NCI-H82 (cell line): ENCODE data around the gene LTN1.
"Not testable (repeated sequence)": the region's sequence is repeated elsewhere in the genome, so short reads cannot be mapped to it uniquely, and the experiment has no call there.

ENCODE experiments used
- DNase-seq: peaks from one replicate; lab custom pipeline; 2025; lab: John Stamatoyannopoulos, UW

Gene LTN1

DNA sequence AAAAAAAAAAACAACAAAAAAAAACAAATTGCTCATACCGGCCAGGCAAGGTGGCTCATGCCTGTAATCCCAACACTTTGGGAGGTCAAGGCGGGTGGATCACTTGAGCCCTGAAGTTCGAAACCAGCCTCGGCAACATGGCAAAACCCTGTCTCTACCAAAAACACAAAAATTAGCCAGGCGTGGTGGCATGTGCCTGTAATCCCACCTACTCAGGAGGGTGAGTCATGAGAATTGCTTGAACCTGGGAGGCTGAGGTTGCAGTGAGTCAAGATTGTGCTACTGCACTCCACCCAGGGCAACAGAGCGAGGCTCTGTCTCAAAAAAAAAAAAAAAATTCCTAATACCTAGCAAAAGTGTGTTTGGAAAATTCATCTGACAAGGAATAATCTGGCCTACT lies 4.5 kb downstream of the LTN1 start:
- not testable (repeated sequence) for DNase-seq

DNA sequence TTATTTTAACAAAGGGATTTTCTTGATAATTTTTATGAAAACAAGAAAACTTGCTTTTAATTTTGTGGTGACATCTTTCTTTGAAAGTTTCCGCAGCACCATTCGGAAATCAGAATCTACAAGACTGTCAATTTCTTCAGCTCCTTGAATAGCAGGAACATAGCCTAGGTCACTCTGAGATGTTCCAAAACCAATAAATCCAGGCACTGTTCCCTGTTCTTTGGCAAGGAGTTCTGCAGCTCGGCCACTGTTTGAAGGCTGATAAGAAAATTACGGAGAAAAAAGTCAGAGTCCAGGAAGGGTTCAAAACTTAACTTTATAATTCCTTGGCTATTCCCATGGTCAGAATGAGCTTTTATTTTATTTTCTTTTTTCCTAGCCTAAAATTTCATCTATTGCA lies 6.0 kb downstream of the LTN1 start:
- DNase-seq, result no peak

DNA sequence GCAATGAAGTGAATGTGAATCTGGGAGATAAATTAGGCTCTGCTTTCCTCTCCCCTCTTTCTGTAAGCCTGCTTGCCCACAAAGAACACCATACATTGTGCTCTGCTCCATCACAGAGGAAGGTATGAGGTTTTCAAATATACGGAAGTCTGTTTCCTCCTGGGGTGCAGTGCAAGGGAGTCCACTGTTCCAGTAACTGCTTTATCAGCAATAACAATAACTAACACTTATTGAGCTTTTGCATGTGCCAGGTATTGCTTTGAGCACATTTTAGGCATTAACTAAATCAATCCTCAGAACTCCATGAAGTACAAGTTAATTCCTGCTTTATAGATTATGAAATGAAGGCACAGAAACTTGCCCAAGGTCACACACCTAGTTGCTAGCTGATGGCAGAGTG lies 10.0 kb downstream of the LTN1 start:
- DNase-seq, result no peak

DNA sequence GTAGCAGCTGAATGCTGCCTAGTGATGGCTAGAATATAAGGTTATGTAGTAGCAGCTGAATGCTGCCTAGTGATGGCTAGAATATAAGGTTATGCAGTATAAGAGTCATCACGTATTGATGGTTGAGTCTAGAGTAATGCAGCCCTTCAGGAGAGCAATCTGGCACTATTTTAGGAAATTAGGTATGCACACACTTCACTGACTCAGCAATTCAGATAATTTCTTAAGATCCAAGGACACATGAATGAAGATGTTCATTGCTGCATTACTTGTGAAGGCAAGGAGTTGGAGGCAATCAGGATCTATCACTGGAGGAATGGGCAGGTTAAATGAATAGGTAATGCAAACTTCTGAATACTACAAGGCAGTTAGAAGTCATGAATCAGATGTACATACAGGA lies 13.6 kb downstream of the LTN1 start:
- no peak for DNase-seq

DNA sequence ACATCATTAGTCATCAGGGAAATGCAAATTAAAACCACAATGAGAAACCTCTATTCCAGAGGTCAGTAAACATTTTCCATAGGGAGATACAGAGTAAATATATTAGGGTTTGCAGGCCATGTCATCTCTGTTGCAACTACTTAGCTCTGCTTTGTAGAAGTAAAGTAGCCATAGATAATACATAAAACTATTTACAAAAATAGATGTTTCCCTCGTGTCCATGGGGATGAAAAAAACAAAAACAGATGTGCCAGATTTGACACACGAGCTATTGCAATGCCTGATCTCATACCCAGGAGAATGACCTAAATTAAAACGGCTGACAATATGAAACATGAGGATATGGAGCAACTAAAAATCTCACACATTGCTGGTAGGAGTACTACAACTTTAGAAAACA lies 17.3 kb downstream of the LTN1 start:
- no peak for DNase-seq

DNA sequence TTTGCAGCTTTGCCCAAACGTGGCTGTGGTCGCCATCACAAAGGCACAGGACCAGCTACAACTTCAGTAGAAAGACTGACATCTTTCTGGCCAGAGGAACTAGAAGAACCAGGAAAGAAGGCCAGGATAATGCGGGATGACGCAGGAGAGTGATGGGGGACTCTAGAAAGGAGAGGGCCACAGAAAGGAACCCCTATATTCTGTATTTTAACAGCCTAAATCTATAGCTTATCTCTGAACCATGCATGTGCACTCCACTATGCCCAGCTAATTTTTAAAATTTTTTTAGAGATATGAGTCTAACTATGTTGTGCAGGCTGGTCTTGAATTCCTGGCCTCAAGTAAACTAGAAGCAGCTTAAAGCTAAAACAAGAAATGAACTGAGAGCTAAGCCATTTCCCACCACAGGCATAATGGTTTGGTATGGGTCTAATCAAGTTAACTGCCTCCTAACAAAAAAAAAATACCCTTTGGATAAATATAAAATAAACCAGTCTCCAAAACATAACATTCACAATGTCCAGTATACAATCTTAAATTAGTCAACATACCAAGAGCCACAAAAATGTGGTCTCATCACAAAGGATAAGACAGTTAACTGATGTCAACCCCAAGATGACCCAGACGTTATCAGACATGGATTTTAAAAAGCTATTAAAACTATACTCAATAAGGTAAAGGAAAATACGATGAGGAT lies 18.0 kb downstream of the LTN1 start:
- DNase-seq, result no peak

DNA sequence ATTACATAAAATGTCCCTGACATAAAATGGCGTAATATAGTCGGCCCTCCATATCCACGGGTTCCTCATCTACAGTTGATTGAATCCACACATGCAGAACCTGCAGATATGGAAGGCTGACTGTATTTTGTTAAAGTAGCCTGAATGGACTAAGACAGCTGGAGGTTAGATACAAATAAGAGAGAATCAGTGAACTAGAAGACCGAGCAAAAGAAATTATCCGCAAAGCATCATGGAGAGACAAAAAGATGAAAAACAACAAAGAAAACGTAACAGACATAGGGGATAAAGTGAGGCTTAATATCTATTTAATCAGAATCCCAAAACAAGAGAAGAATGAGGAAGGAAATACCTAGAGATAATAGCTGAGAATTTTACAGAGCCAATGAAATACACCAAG lies 20.3 kb downstream of the LTN1 start:
- no peak for DNase-seq

DNA sequence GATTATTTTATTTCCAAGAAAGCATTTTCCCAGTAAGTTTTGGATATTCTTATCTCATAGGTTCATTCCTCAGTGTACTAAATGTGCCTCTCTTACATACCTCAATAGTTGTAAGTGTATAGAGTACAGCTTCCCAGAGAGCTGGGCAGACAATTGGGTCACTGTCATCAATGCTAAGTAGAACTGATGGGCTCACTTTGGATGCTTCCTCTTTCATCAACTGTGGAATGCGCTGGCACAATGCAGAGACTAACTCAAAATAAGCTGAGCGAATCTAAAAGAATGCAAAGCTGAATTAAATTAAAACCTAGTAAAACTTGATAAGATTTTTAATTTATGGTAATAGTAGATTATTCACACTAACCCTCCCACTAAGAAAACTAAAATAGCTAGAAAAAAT lies 21.5 kb downstream of the LTN1 start:
- DNase-seq, result no peak

DNA sequence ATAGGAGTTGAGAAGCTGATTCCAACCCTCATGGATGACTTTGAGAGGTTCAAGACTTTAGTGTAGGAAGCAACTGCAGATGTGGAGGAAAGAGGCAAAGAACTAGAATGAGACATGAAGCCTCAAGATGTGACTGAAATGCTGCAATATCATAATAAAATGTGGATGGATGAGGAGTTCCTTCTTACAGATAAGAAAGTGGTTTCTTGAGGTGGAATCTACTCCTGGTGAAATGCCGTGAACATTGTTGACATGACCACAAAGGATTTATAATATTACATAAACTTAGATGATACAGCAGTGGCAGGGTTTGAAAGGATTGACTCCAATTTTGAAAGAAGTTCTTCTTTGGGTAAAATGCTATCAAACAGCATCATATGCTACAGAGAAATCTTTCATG lies 28.8 kb downstream of the LTN1 start:
- no peak for DNase-seq

DNA sequence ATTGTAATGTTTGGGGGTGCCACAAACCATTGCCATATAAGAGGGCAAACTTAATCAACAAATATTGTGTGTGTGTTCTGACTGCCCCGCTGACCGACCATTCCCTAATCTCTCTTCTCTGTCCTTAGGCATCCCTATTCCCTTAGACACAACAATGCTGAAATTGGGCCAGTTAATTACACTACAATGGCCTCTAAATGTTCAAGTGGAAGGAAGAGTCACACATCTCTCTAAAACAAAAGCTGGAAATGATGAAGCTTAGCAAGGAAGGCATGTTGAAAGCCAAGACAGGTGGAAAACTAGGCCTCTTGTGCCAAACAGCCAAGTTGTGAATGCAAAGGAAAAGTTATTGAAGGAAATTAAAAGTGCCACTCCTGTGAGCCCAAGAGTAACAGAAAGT lies 30.2 kb downstream of the LTN1 start:
- DNase-seq, result no peak

DNA sequence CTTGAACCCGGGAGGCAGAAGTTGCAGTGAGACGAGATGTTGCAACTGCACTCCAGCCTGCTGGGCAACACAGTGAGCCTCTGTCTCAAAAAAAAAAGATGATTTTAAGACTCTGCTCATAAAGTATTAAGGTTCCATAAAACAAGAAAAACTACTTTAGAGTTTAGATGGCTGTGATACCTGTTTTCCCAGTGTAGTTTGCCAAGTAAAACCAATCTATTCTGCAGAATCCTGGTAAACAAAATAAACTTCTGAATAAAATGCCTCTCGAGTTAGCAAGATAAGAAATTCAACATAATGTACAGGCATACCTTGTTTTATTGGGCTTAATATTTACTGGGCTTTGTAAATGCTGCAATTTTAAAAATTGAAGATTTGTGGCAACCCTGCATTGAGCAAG lies 30.8 kb downstream of the LTN1 start:
- no peak for DNase-seq

DNA sequence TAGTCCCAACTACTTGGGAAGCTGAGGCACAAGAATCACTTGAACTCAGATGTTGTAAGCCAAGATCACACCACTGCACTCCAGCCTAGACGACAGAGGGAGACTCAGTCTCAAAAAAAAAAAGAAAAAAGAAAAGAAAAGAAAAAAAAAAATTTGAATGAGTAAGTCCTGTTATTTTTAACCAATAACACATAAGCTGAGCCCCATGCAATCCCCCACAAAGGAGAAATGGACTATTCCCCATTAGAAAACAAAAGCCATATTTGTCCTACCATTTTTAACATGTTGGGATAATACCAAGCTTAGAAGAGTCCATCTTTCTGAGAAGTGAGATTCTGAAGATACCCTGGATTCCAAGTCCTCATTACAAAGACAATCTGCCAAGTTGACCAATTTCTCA lies 32.4 kb downstream of the LTN1 start:
- DNase-seq, result no peak

DNA sequence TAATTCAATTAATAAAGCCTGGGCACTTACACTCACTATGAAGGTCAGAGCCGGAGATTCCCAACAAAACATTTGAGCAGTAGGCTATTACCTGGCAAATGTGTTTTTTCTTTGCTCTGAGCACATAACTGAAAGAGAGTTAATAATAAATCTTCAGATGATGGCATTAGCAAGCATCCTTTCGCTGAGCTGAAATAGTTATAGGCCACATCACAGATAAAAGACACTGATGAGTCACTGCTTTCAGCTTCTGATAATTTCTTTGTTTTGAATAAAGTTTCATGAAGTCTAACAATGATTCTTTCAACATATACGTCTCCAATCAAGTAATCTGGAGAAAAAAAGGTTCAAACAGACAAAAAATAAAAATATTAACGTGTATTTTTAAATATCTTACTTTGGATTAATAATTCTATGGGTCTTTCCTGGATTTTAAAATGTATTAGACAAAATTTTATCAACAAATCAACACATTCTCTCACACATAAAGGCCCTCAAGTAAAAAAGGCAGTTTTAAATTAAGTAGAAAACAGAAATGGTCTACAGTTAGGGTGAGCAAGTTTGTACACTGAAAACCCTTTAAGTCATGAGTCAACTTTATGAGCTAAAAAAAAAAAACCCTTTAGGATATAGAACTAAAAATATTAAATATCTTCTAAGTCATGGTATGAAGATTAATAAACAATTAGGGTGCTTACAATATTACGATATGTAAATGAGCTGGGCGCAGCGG lies 33.1 kb downstream of the LTN1 start:
- no peak for DNase-seq

DNA sequence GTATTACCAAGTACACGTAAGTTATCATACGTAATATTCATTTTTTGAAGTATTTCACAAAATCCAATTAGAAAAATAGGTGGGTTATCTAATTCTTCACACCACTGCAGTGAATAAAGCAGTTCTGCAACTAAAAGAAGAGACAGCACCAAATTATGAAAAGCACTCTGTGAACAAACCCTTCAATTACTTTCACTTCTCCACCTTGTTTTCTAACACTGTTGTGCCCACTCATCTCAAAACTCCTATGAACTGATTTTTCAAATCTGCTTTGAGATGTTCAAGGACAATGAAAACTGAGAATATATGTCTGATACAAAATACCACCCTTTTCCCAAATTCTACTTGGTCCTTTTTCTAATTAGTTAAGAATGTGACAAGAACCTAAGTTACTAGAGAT lies 39.4 kb downstream of the LTN1 start:
- no peak for DNase-seq

DNA sequence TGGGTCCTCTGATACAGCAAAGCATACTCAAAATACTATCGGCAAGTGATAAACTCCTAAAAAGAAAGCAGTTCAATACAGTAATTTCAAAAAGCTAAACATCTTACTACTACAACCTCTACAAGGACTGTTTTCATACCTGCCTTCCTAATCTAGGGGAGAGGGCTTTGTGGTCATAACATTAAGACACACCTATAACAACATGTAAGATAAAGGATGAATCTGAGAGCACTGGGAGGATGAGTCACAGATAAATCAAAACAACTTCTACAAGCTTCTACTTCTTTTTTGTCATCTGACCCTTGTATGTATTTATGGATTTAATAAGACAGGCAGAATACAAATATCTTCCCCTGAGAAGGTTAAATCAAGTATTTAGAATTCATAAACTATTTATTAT lies 40.0 kb downstream of the LTN1 start:
- DNase-seq, result no peak

DNA sequence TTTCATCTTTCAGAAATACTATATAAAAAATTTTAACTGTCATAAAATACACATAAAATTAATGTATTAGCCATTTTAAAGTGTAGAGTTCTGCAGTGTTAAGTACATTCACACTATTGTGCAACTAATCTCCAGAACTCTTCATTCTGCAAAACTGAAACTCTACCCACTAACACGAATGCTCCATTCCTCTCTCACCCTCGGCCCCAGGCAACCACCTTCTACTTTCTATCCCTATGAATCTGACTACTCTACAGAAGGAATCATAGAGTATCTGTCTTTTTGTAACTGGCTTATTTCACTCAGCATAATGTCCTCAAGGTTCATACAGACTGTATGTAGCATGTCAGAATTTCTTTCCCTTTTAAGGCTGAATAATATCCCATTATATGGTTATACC lies 43.4 kb downstream of the LTN1 start:
- no peak for DNase-seq

DNA sequence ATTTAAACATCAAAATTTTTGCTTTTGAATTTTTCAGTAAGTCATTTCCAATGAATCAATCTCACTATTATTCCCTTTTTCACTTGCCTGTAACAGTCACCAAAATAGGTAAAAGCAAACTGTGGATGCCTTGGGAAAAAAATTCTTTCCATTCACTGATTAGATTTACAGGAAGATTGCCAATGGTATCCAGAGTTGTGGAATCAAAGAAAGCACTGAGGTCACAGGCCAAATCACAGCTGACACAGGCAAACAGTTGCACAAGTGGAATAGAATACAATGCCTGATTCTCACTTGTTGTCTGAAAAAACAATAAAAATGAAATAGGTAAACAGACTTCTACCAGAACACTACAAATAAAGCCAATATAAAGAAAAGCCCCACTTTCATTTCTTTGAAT lies 48.4 kb downstream of the LTN1 start:
- no peak for DNase-seq

DNA sequence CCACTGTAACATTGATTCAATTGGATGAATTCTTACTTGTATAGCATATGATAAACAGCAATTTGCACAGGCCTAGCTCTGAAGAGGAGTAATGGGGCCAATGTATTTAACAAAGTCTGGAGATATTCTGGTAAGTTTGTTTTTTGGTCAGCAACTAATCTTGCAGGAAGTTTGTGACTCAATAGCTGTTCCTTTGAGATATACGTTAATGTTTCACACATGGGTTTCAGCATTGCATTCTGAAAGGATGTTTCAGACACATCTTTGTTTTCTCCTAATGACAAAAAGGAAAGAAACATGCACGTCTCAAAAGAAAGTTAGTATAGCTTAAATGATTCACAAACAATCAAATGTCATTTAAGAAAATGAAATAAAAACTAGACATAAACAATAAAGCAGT lies 49.0 kb downstream of the LTN1 start:
- no peak for DNase-seq

DNA sequence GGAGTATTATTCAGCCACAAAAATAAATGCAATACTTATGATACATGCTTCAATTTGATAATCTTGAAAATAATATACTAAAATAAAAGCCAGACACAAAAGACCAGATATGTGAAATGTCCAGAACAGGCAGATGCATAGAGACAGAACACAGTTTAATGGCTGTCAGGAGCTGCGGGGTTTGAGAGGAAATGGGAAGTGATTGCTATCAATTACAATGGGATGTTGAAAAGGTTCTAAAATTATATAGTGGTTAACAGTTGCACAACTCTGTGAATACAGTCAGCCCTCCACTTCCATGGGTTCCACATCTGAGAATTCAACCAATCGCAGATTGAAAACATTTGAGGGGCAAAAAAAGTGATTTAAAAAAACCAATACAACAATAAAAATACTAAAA lies 54.0 kb downstream of the LTN1 start:
- no peak for DNase-seq

DNA sequence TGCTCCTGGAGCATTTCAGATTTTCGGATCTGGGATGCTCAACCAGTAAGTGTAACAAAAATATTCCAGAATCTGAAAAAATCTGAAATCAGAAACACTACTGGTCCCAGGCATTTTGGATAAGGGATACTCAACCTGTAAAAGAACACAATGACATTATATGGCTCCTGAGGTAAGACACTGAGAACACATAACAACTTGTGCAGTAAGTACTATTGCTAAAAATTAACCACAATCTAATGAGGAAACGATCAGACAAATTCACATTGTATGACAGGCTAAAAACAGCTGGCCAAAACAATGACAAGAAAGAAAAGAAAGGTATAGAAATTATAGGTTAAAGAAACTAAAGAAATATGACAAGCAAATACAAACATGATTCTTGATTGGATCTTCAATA lies 54.9 kb downstream of the LTN1 start:
- no peak for DNase-seq

DNA sequence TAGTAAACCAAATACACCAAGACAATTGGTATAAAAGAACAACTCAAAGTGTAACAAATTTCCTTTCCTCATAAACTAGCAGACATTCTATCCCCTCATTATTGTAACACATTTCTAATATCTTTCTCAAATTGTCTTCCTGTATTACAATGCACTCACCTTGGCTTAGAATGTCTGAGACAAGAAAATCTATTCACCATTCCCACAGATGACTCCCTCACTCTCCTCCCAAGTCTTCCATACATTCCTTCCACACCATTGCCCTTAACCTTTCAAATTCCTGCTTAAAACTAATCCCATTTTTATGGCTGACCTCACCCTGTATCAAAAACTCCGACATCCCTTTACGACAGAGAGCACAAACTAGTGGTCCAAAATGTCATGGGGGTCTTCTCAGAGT lies 56.0 kb downstream of the LTN1 start:
- DNase-seq, result no peak

DNA sequence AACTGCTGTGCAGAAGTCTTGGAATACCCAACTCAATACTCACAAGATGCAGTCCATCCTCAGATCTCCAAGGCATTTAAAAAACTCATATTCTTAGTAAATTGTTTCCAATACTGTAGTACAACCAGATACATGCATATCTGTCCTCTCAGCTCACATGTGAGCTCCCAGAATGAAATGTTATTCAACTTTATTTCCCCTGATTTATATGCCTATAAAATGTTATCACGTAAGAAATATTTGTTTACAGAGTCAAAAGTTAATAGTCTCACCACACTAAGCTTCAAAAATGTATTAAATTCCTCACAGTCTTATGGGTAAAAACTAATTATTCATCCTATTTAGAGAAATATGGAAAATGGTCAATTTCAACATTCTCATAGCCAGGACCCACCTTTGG lies 56.6 kb downstream of the LTN1 start:
- no peak for DNase-seq

DNA sequence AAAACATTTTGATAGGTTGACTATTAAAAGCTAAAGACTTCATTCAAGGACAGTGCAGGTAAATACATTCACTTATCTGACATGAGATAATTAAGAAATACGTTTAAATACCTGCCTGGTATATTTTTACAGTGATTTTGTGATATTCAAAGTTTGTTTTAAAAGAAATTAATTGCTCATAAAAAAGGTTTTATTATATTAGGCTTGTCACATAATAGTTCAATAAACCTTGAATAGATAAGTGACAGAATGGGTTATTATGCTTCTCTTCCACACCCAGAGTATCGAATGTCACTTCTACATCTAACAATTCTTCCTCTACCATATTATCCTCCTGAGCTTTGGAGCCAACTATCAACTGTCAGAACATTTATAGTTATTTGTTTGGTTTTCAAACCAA lies 60.0 kb downstream of the LTN1 start:
- DNase-seq, result no peak

DNA sequence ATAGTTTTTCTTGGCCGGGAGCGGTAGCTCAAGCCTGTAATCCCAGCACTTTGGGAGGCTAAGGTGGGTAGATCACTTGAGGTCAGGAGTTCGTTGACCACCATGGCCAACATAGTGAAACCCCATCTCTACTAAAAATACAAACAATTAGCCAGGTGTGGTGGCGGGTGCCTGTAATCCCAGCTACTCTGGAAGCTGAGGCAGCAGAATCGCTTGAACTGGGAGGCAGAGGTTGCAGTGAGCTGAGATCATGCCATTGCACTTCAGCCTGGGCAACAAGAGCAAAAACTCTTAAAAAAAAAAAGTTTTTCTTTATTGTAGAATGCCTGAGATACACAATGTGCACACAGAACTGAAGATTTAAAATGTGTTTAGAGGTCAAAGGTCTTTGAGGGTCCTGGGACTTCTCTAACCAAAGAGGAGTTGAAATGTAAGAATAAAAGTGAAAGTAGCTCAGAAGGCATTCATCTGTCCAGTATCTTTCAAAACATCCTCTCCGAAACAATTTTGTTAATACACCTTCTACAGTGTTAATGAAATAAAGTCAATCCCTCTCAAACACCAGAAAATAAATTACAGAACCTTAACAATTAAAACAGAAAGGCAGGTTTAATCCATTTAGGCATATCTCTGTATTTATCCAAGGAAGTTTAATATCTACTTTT lies 60.8 kb downstream of the LTN1 start:
- not testable (repeated sequence) for DNase-seq
